ENCODE measurements around the gene SCARB1. TPM values are rescaled to one million over a fixed set of nuclear protein-coding genes. Genes with fewer than 3 reads are reported as not detected.
A peak's percentile ranks its signal among the peaks of the same experiment; 100 is the strongest.

The SCARB1 gene
- total and polyA plus RNA-seq, 9 of the 15 experiments (the other 6 are each of a cell fraction or from before 2014, with no cell fraction given) = 0.56 to 157 (median 52.8) TPM

DNA sequence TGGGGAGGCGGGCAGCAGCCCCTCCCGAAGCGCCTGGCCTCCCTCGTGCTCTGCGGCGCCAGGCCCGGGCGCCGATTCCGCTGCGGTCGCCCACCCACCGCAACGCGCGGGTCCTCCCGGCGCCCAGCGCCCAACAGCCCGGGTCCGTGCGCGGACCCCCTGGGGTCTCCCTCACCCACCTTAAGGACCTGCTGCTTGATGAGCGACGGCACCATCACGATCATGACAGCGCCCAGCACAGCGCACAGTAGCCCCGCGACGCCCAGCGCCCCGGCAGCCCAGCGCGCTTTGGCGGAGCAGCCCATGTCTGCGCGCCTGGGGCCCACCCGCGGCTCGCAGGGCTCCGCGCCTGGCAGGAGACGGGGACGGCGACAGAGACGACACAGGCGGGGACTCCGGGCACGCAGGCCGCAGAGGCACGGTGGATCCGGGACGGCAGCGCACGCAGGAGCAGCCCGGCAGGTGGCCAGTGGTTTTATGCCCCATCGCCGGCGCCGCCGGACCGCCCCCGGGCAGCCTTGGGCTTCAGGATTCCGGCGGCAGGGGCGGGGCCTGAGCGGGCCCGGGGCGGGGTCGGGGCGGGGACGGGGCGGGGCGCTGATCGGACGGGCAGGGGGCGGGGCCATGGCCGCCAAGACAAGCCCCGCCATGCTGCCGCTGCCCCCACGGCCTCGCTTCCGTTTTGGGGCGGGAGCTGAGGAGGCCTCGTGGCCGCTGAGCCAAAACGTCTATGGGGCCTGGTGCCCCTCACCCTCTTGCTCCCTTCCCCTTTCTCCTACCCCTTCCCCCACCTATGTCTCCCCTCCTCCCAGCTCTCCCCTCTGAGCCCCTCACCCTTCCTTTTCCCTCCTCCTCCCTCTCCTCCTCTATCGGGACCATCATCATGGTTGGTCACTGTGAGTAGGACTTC is at the start of gene SCARB1 (continued):
- TF ChIP-seq, protein P1, sequence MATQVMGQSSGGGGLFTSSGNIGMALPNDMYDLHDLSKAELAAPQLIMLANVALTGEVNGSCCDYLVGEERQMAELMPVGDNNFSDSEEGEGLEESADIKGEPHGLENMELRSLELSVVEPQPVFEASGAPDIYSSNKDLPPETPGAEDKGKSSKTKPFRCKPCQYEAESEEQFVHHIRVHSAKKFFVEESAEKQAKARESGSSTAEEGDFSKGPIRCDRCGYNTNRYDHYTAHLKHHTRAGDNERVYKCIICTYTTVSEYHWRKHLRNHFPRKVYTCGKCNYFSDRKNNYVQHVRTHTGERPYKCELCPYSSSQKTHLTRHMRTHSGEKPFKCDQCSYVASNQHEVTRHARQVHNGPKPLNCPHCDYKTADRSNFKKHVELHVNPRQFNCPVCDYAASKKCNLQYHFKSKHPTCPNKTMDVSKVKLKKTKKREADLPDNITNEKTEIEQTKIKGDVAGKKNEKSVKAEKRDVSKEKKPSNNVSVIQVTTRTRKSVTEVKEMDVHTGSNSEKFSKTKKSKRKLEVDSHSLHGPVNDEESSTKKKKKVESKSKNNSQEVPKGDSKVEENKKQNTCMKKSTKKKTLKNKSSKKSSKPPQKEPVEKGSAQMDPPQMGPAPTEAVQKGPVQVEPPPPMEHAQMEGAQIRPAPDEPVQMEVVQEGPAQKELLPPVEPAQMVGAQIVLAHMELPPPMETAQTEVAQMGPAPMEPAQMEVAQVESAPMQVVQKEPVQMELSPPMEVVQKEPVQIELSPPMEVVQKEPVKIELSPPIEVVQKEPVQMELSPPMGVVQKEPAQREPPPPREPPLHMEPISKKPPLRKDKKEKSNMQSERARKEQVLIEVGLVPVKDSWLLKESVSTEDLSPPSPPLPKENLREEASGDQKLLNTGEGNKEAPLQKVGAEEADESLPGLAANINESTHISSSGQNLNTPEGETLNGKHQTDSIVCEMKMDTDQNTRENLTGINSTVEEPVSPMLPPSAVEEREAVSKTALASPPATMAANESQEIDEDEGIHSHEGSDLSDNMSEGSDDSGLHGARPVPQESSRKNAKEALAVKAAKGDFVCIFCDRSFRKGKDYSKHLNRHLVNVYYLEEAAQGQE (IDR thresholded peaks at IDR 0.05; ENCODE audit: borderline replicate concordance) = peak; percentile 13; the same call in 1 of the 2 replicates
- TF ChIP-seq, protein P1 (CRISPR knock-in tag; IDR thresholded peaks at IDR 0.05; ENCODE audit: low read depth) = no peak; the same call in none of the 2 replicates
- TF ChIP-seq HNRNPL (IDR thresholded peaks at IDR 0.05; ENCODE audit: low read depth, low read length) (peak; percentile 94), ZNF239 (CRISPR knock-in tag; IDR thresholded peaks at IDR 0.05) (no peak), PML (IDR thresholded peaks at IDR 0.05; ENCODE audit: low read length) (peak; percentile 49; the same call in 1 of the 2 replicates), BHLHE40 (IDR thresholded peaks at IDR 0.05; ENCODE audit: low read length) (peak; percentile 5; the same call in 1 of the 2 replicates), NFE2 (IDR thresholded peaks at IDR 0.05; ENCODE audit: low read depth) (no peak), PHTF2 (CRISPR knock-in tag; IDR thresholded peaks at IDR 0.05) (no peak), NR2C2 (CRISPR knock-in tag; IDR thresholded peaks at IDR 0.05) (peak; percentile 26; the same call in 1 of the 2 replicates), NR2C2 (tag; IDR thresholded peaks at IDR 0.05) (no peak), ZNF699 (CRISPR knock-in tag; IDR thresholded peaks at IDR 0.05; ENCODE audit: insufficient replicate concordance) (no peak), HNRNPUL1 (IDR thresholded peaks at IDR 0.05; ENCODE audit: low read length) (no peak), DNMT1 (IDR thresholded peaks at IDR 0.05) (no peak), TGIF2 (CRISPR knock-in tag; IDR thresholded peaks at IDR 0.05) (peak; percentile 66; the same call in 1 of the 2 replicates)
- TF ChIP-seq, protein P2, sequence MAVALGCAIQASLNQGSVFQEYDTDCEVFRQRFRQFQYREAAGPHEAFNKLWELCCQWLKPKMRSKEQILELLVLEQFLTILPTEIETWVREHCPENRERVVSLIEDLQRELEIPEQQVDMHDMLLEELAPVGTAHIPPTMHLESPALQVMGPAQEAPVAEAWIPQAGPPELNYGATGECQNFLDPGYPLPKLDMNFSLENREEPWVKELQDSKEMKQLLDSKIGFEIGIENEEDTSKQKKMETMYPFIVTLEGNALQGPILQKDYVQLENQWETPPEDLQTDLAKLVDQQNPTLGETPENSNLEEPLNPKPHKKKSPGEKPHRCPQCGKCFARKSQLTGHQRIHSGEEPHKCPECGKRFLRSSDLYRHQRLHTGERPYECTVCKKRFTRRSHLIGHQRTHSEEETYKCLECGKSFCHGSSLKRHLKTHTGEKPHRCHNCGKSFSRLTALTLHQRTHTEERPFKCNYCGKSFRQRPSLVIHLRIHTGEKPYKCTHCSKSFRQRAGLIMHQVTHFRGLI (CRISPR knock-in tag; IDR thresholded peaks at IDR 0.05) = no peak
